Endothelial cell of umbilical vein (primary cell): ENCODE results near the gene NEDD4L. TPM values are rescaled to one million over a fixed set of nuclear protein-coding genes. Genes with fewer than 3 reads are reported as not detected.

ENCODE experiments used
- BruUV-seq: library from RNA; stranded (reverse); fragments of 400-500 nt; replicated peaks from 2 replicates; lab custom pipeline; 2021; lab: Mats Ljungman, UMichigan
- CTCF ChIA-PET: fragments of 300-600, 350-600 bp; sonication (Branson Sonifier 250); formaldehyde crosslinking; loops from one replicate; lab custom pipeline; 2021; ENCODE audit warnings: antibody characterized with exemption, inconsistent platforms; lab: Charles Lee
- POLR2A ChIA-PET: fragments of 300-600, 350-600 bp; sonication (Branson Sonifier 250); formaldehyde crosslinking; loops from one replicate; lab custom pipeline; 2021; ENCODE audit warnings: antibody characterized with exemption, inconsistent platforms; lab: Charles Lee
- DNase-seq: peaks from one replicate; pipeline ENCODE4 v3.0.0-alpha.2; 2011; ENCODE audit warnings: low read depth, low spot score
- FAIRE-seq: peaks from 2 replicates; lab custom pipeline; 2011; peaks lifted over from hg19 to GRCh38; lab: Jason Lieb, UNC
- H2AFZ ChIP-seq: 2 replicates; pipeline ENCODE4 v1.6.0; 2012; ENCODE audit warnings: low read depth, low read length, control low read depth, inconsistent platforms
- H3K27ac ChIP-seq: 2 replicates; pipeline ENCODE4 v1.5.1; 2011; ENCODE audit warnings: low read depth, mild to moderate bottlenecking, control low read depth, low read length, moderate library complexity; ENCODE audit not compliant: insufficient read depth
- H3K27me3 ChIP-seq, 2 experiments: 2 replicates each; pipeline versions ENCODE4 v1.6.0 to v1.6.1; 2011; ENCODE audit warnings: low read length in 2 of 2, mixed read lengths in 1 of 2; ENCODE audit not compliant: control insufficient read depth in 2 of 2, insufficient read depth in 2 of 2
- H3K36me3 ChIP-seq, 2 experiments: 2 replicates in 1 of 2; 3 replicates in 1 of 2; pipeline ENCODE4 v1.5.1; 2011; ENCODE audit warnings: low read length in 2 of 2, mild to moderate bottlenecking in 1 of 2, moderate library complexity in 1 of 2; ENCODE audit not compliant: control insufficient read depth in 2 of 2, insufficient read depth in 2 of 2; ENCODE audit errors: extremely low read depth in 1 of 2
- H3K4me1 ChIP-seq: 3 replicates; pipeline ENCODE4 v1.5.1; 2011; ENCODE audit warnings: mild to moderate bottlenecking, low read length; ENCODE audit not compliant: control insufficient read depth, insufficient read depth; ENCODE audit errors: extremely low read depth
- H3K4me2 ChIP-seq: 2 replicates; pipeline ENCODE4 v1.6.1; 2011; ENCODE audit warnings: low read length, control low read depth, mixed read lengths; ENCODE audit not compliant: insufficient read depth
- H3K4me3 ChIP-seq, 3 experiments: fragments of 200-600 bp in 1 of 3; sonication (generic), shearing (Covaris generic) in 1 of 3; replicated peaks in 1 of 3; 2 replicates each; pipeline ENCODE4 v1.5.1; 2011 to 2016; ENCODE audit warnings: control low read depth in 3 of 3, low read length in 3 of 3, mild to moderate bottlenecking in 2 of 3, inconsistent platforms in 1 of 3, low read depth in 1 of 3, moderate library complexity in 1 of 3; ENCODE audit not compliant: insufficient read depth in 1 of 3
- H3K79me2 ChIP-seq: 2 replicates; pipeline ENCODE4 v1.6.0; 2012; ENCODE audit warnings: low read length, inconsistent platforms; ENCODE audit not compliant: control insufficient read depth, insufficient read depth
- H3K9ac ChIP-seq: replicated peaks from 2 replicates; pipeline ENCODE3; 2011; ENCODE audit warnings: low read length, control low read depth; ENCODE audit not compliant: insufficient read depth; ENCODE audit errors: extremely low read depth
- H3K9me1 ChIP-seq: replicated peaks from 3 replicates; pipeline ENCODE4 v1.6.0; 2011; ENCODE audit warnings: mild to moderate bottlenecking, low read length; ENCODE audit not compliant: control insufficient read depth, insufficient read depth; ENCODE audit errors: extremely low read depth
- H3K9me3 ChIP-seq: replicated peaks from 2 replicates; pipeline ENCODE4 v1.5.1; 2012; ENCODE audit warnings: low read length, inconsistent platforms; ENCODE audit not compliant: control insufficient read depth, insufficient read depth
- H4K20me1 ChIP-seq: replicated peaks from 2 replicates; pipeline ENCODE3; 2011; ENCODE audit warnings: mild to moderate bottlenecking, low read length; ENCODE audit not compliant: control insufficient read depth, insufficient read depth; ENCODE audit errors: extremely low read depth
- CTCF ChIP-seq, 2 donors: IDR thresholded peaks; 1 replicate in 1 of 2; 2 replicates in 1 of 2; pipeline ENCODE4 v1.5.1; 2011; ENCODE audit warnings: low read length in 2 of 2, mild to moderate bottlenecking in 2 of 2, moderate library complexity in 2 of 2, control low read depth in 1 of 2, inconsistent platforms in 1 of 2, low read depth in 1 of 2; ENCODE audit not compliant: insufficient read depth in 1 of 2; ENCODE audit errors: extremely low read depth in 1 of 2
- EZH2 ChIP-seq: IDR thresholded peaks from 2 replicates; pipeline ENCODE4 v1.6.1; 2012; ENCODE audit warnings: borderline replicate concordance, low read depth, mild to moderate bottlenecking, moderate library complexity, low read length, inconsistent platforms; ENCODE audit not compliant: severe bottlenecking
- FOS ChIP-seq: IDR thresholded peaks from 2 replicates; pipeline ENCODE4 v1.6.1; 2011; ENCODE audit warnings: mild to moderate bottlenecking, low read length, moderate library complexity, borderline replicate concordance; ENCODE audit not compliant: insufficient read depth
- GATA2 ChIP-seq: IDR thresholded peaks from 2 replicates; pipeline ENCODE4 v1.7.0; 2011; ENCODE audit warnings: low read depth, mild to moderate bottlenecking, moderate library complexity, mixed read lengths, low read length; ENCODE audit not compliant: insufficient read length, insufficient read depth
- JUN ChIP-seq: IDR thresholded peaks from 2 replicates; pipeline ENCODE4 v1.6.1; 2011; ENCODE audit warnings: borderline replicate concordance, low read depth; ENCODE audit not compliant: insufficient read length, insufficient read depth
- MAX ChIP-seq: IDR thresholded peaks from 2 replicates; pipeline ENCODE4 v1.6.1; 2011; ENCODE audit not compliant: insufficient read depth, insufficient read length
- MYC ChIP-seq: IDR thresholded peaks from one replicate; pipeline ENCODE4 v1.6.1; 2011; ENCODE audit warnings: mild to moderate bottlenecking, low read depth, low read length
- POLR2A ChIP-seq: IDR thresholded peaks from 2 replicates; pipeline ENCODE4 v1.6.1; 2012; ENCODE audit warnings: low read depth, mild to moderate bottlenecking, control low read depth, low read length
- POLR2AphosphoS5 ChIP-seq: IDR thresholded peaks from 2 replicates; pipeline ENCODE4 v1.6.1; 2012; ENCODE audit warnings: low read depth, mild to moderate bottlenecking, control low read depth, low read length, moderate library complexity; ENCODE audit not compliant: insufficient read depth
- dilution Hi-C: fragments of 300-500 bp; cut with MboI; formaldehyde crosslinking; loops from one replicate; pipeline ENCODE4 v1.15.0; 2019; ENCODE audit warnings: low sequenced_read_pairs; ENCODE audit not compliant: extremely low pct_ligation_motif_present
- intact Hi-C: fragments of 100-400 bp; cut with micrococcal nuclease; formaldehyde crosslinking; loops from one replicate; pipeline ENCODE4 v1.10.0; 2022
- polyA plus RNA-seq, 4 experiments: library from polyadenylated mRNA; depleted of rRNA in 3 of 4; stranded (reverse) in 3 of 4; unstranded in 1 of 4; fragments of >200 nt; gene quantifications; 2 replicates each; pipeline versions ENCODE4 v1.2.1 to v1.2.3, GENCODE V29; 2011 to 2012; ENCODE audit warnings: missing spikeins in 1 of 4
- total RNA-seq: library from RNA; stranded (reverse); gene quantifications from 2 replicates; pipeline ENCODE4 v1.2.3, GENCODE V29; 2021

Gene NEDD4L
- total and polyA plus RNA-seq, 2 donors (not counting 3 experiments of a cell fraction or from before 2014, with no cell fraction given) = 20.5 to 78.9 TPM

- Histone ChIP-seq H2AFZ (peak overlapping the region; percentile 7), H3K27ac (peak overlapping the region; percentile 95), H3K36me3 (peaks cover 0 to 16% of the 10 kb centered on the region in 2 experiments), H3K9me1 (no peaks in the 10 kb centered on the region), H3K9me3 (no peaks in the 10 kb centered on the region), H3K4me3 (no peak overlapping the region), H3K9ac (peak overlapping the region; percentile 55), H3K4me2 (no peak overlapping the region), H4K20me1 (no peaks in the 10 kb centered on the region), H3K27me3 (no peaks in the 10 kb centered on the region), H3K4me1 (peaks cover 13% of the 10 kb centered on the region), H3K79me2 (no peaks in the 10 kb centered on the region)
- ChIA-PET CTCF (interaction anchor here (1.0 to 2.1 kb wide), 5 partner anchors 10 to 319 kb away, joined by 3 to 8 read pairs (median 3); partner anchors contain the start of gene NEDD4L), POLR2A (no interaction called here)
- dilution Hi-C loops = no loop called here
- intact Hi-C loops = no loop called here
- FAIRE-seq = no peak
- TF ChIP-seq GATA2 (no peak), CTCF (IDR thresholded peaks at IDR 0.05; ENCODE audit: extremely low read depth in 1 of 2, insufficient read depth in 1 of 2, low read depth in 1 of 2, low read length in 2 of 2) (no peak), POLR2AphosphoS5 (no peak), EZH2 (no peak), JUN (no peak), MAX (no peak), FOS (no peak), MYC (no peak), POLR2A (no peak)
- no TSS peak for BruUV-seq
- no peak for DNase-seq
Measured at GRCh38 chr18:58362829-58363271, 318.8 kb downstream of the NEDD4L start.
